K562 (cell line): ENCODE results near the gene PLPP7. TPM values are rescaled to one million over a fixed set of nuclear protein-coding genes. Genes with fewer than 3 reads are reported as not detected.

Experiments used
- ATAC-seq: fragments of 200-7000 bp; cut with Tn5 transposase; 3 replicates; pipeline ENCODE4 v1.9.1; 2020; ENCODE audit warnings: moderate library complexity
- BruUV-seq: library from RNA; stranded (reverse); fragments of 400-500 nt; replicated peaks from 2 replicates; lab custom pipeline; 2021; lab: Mats Ljungman, UMichigan
- CTCF ChIA-PET: fragments of 300-600 bp; formaldehyde crosslinking; extraction: SDS; loops from one replicate; lab custom pipeline; 2021; ENCODE audit warnings: low intra/inter-chr PET ratio; lab: Yijun Ruan, JAX
- POLR2A ChIA-PET: fragments of 300-600, 350-650 bp; sonication (Branson Sonifier 250); formaldehyde crosslinking; extraction: SDS; loops from one replicate; lab custom pipeline; 2021; ENCODE audit warnings: antibody characterized with exemption, inconsistent platforms; lab: Yijun Ruan, JAX
- DNase-seq, 4 experiments: peaks; one replicate each; pipeline versions ENCODE4 v3.0.0 to v3.0.0-alpha.2; 2011 to 2018; ENCODE audit warnings: low spot score in 3 of 4, mixed read lengths in 3 of 4; ENCODE audit errors: extremely low read depth in 1 of 4
- FAIRE-seq: peaks from 2 replicates; lab custom pipeline; 2011; peaks lifted over from hg19 to GRCh38; lab: Jason Lieb, UNC
- H2AFZ ChIP-seq: 2 replicates; pipeline ENCODE4 v1.6.0; 2011; ENCODE audit warnings: low read depth, low read length, control low read depth, inconsistent platforms
- H3K27ac ChIP-seq: fragments of 200-600 bp; 3 replicates; pipeline ENCODE4 v1.8.0; 2011; ENCODE audit warnings: low read depth, mild to moderate bottlenecking, control low read depth, inconsistent platforms, low read length, moderate library complexity, mixed read lengths; ENCODE audit errors: extremely low read depth
- H3K27me3 ChIP-seq, 2 experiments: fragments of 300-600 bp in 1 of 2; 2 replicates in 1 of 2; 3 replicates in 1 of 2; pipeline versions ENCODE4 v1.6.0 to v1.8.0; 2011; ENCODE audit warnings: inconsistent platforms in 2 of 2, low read length in 2 of 2, mild to moderate bottlenecking in 1 of 2, mixed read lengths in 1 of 2, moderate library complexity in 1 of 2; ENCODE audit not compliant: control insufficient read depth in 2 of 2, insufficient read depth in 2 of 2
- H3K36me3 ChIP-seq: fragments of 300-600 bp; 3 replicates; pipeline ENCODE4 v1.8.0; 2011; ENCODE audit warnings: mild to moderate bottlenecking, low read length, inconsistent platforms; ENCODE audit not compliant: control insufficient read depth, insufficient read depth
- H3K4me1 ChIP-seq, 2 experiments: fragments of 200-600 bp in 1 of 2; replicated peaks in 1 of 2; 2 replicates in 1 of 2; 3 replicates in 1 of 2; pipeline versions ENCODE4 v1.5.1 to v1.8.0; 2011; ENCODE audit warnings: inconsistent platforms in 2 of 2, low read length in 2 of 2, mild to moderate bottlenecking in 1 of 2, mixed read lengths in 1 of 2, moderate library complexity in 1 of 2; ENCODE audit not compliant: control insufficient read depth in 2 of 2, insufficient read depth in 2 of 2
- H3K4me2 ChIP-seq: 2 replicates; pipeline ENCODE4 v1.6.1; 2011; ENCODE audit warnings: low read length, control low read depth, inconsistent platforms, mixed read lengths; ENCODE audit not compliant: insufficient read depth
- H3K4me3 ChIP-seq: fragments of 200-600 bp; sonication (generic), shearing (Covaris generic); 2 replicates; pipeline ENCODE4 v1.5.1; 2016; ENCODE audit warnings: control low read depth, inconsistent platforms
- H3K79me2 ChIP-seq: fragments of 200-600 bp; 3 replicates; pipeline ENCODE4 v1.8.0; 2011; ENCODE audit warnings: low read length, inconsistent platforms; ENCODE audit not compliant: control insufficient read depth, insufficient read depth
- H3K9ac ChIP-seq, 2 experiments: 2 replicates each; pipeline versions ENCODE4 v1.6.0 to v1.6.1; 2011; ENCODE audit warnings: low read depth in 2 of 2, low read length in 2 of 2, control low read depth in 1 of 2, inconsistent platforms in 1 of 2, mild to moderate bottlenecking in 1 of 2, mixed read lengths in 1 of 2; ENCODE audit not compliant: insufficient read depth in 1 of 2
- H3K9me1 ChIP-seq: one replicate; pipeline ENCODE4 v1.6.0; 2011; ENCODE audit warnings: inconsistent platforms, mild to moderate bottlenecking, low read length, moderate library complexity; ENCODE audit not compliant: control insufficient read depth, insufficient read depth
- H3K9me3 ChIP-seq: replicated peaks from 2 replicates; pipeline ENCODE4 v1.5.1; 2011; ENCODE audit warnings: low read depth, low read length, inconsistent platforms; ENCODE audit not compliant: control insufficient read depth, insufficient read depth
- H4K20me1 ChIP-seq: replicated peaks from 2 replicates; pipeline ENCODE4 v1.6.1; 2011; ENCODE audit warnings: low read length, inconsistent platforms, mixed read lengths; ENCODE audit not compliant: control insufficient read depth, insufficient read depth
- EWSR1 ChIP-seq: fragments of 450-650 bp; IDR thresholded peaks from 2 replicates; pipeline ENCODE4 v1.6.1; 2018; ENCODE audit warnings: borderline replicate concordance, mild to moderate bottlenecking, low read depth, moderate library complexity; ENCODE audit not compliant: partially characterized antibody
- RBM14 ChIP-seq: fragments of 200-400 bp; formaldehyde crosslinking; IDR thresholded peaks from 2 replicates; pipeline ENCODE4 v1.6.1; 2018; ENCODE audit warnings: low read depth, mild to moderate bottlenecking, low read length, moderate library complexity, borderline replicate concordance; ENCODE audit not compliant: insufficient read depth
- ZBED1 ChIP-seq: IDR thresholded peaks from 2 replicates; pipeline ENCODE4 v1.6.1; 2014
- ZNF316 ChIP-seq: fragments of 450-650 bp; IDR thresholded peaks from 2 replicates; pipeline ENCODE4 v1.6.1; 2016
- WGBS: fragments of 100-300 bp; shearing (Covaris generic); methylation state at CpG from one replicate; pipeline ENCODE4 v1.1.6; 2016; ENCODE audit warnings: low coverage, mixed read lengths; ENCODE audit not compliant: insufficient coverage; ENCODE audit errors: missing lambda C conversion rate; 5-methylcytosine and 5-hydroxymethylcytosine counted together
- in situ Hi-C: fragments of 300-500 bp; cut with MboI; formaldehyde crosslinking; loops from 4 replicates; pipeline ENCODE4 v1.15.0; 2018; ENCODE audit warnings: inconsistent platforms, mixed read lengths
- intact Hi-C: fragments of 100-400 bp; cut with micrococcal nuclease; formaldehyde crosslinking; loops from 2 replicates; pipeline ENCODE4 v1.14.2; 2022
- polyA plus RNA-seq, 8 experiments: library from polyadenylated mRNA; depleted of rRNA in 4 of 8; stranded (reverse) in 5 of 8; unstranded in 3 of 8; fragments of >200 nt; fragmentation: Nextera tagmentation in 2 of 8; fragmentation: Illumina TruSeq in 1 of 8; extraction: Ambion mirVana in 2 of 8; extraction: Trizol in 1 of 8; gene quantifications; 2 replicates each; pipeline versions ENCODE4 v1.2.1 to v1.2.3, GENCODE V29; 2011 to 2014; ENCODE audit warnings: inconsistent platforms in 1 of 8, missing spikeins in 1 of 8
- total RNA-seq, 7 experiments: library from RNA; depleted of rRNA in 6 of 7; stranded (reverse); fragments of >200 nt in 6 of 7; fragmentation: Illumina TruSeq in 2 of 7; extraction: Trizol in 2 of 7; gene quantifications; 2 replicates each; pipeline versions ENCODE4 v1.2.1 to v1.2.3, GENCODE V29; 2011 to 2021; ENCODE audit warnings: low replicate concordance in 1 of 7
- TF ChIP-seq, protein P1 (sequence below): fragments of 450-650 bp; IDR thresholded peaks from 2 replicates; pipeline ENCODE4 v1.6.1; 2016

PLPP7 gene
- total and polyA plus RNA-seq, 9 of the 15 experiments (the other 6 are each of a cell fraction or from before 2014, with no cell fraction given) = 0.09 to 0.93 (median 0.18) TPM; not detected in 4

DNA sequence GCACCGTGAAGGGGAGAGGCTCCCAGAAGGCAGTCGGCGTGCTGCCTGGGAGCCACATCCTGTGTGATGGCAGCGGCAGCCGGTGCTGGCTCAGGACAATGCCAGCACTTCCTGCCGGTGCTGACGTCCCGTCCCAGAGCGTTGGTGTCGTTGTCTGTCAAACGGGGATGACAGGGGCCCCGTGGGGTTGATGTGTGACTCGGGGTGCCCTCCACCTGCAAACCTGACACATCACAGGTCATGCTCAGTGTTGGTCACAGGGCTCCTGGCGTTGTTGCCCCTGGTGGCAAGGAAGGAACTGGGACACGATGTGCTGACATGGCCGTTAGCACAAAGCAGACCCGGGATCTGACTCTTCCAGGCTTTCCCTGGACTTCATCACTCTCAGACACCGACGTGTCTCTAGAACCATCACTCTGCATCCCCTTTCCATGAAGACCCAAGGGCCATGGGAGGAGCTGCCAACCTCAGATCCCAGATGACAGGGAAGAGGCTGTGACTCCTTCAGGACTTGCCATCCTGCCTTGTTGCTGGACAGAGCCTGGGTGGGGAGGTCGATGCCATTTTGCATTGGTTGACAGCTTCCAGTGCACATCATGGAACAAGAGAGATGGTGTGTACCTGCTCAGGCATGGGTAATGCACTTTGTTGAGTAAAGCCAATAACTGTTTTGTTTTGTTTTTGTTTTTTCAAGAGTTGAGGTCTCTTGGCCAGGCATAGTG lies 21.5 kb downstream of the PLPP7 start:
- H3K9me1 ChIP-seq = no peaks in the 10 kb centered on the region
- no peaks in the 10 kb centered on the region for H3K27me3 ChIP-seq
- in situ Hi-C loops = loop anchor here (25.0 kb wide), 1 partner anchor 599 kb away; no protein-coding TSS in a partner anchor
- H3K4me2 ChIP-seq = no peak overlapping the region; the same call in 1 of the 2 replicates
- no peaks in the 10 kb centered on the region for H3K36me3 ChIP-seq
- DNase-seq (no peak), FAIRE-seq (no peak), ATAC-seq (no peak)
- ChIA-PET POLR2A (interaction anchor here (0.9 to 1.0 kb wide), 2 partner anchors 14 to 15 kb away, joined by 3 read pairs; no protein-coding TSS in a partner anchor), CTCF (no interaction called here)
- BruUV-seq = no TSS peak
- no peak overlapping the region; the same call in 1 of the 2 replicates for H2AFZ ChIP-seq
- 25% methylated on average over 18 of the region's 20 CpGs for WGBS
- peak overlapping the region in 1 of 2 experiments; percentile 64; a peak in 2 of 4 replicates for H3K9ac ChIP-seq
- intact Hi-C loops = no loop called here
- H3K27ac ChIP-seq = no peak overlapping the region
- H4K20me1 ChIP-seq = no peaks in the 10 kb centered on the region
- no peak for TF ChIP-seq ZBED1
- 0 out of 2 replicates have a peak, but pooled peaks have one; percentile 27 for TF ChIP-seq ZNF316
- TF ChIP-seq, all 486 proteins: peak for 1
- Histone ChIP-seq H3K4me1 (peaks cover 10 to 61% of the 10 kb centered on the region in 2 experiments; a peak in 4 of 5 replicates), H3K9me3 (no peaks in the 10 kb centered on the region), H3K4me3 (no peak overlapping the region), H3K79me2 (no peaks in the 10 kb centered on the region)

DNA sequence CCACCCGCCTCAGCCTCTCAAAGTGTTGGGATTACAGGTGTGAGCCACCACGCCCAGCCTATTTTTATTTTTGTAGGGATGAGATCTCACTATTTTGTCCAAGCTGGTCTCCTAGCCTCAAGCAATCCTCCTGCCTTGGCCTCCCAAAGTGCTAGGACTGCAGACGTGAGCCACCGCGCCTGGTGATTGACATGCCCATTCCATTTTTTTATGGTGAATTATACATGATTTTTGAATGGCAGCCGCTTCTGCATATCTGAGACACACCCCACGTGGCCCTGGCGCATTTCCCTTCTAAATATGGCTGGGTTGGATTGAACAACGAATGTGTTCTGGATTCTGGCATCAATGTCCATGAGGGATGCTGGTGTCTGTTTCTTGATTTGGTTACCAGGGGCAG lies 22.7 kb downstream of the PLPP7 start:
- TF ChIP-seq, protein P1, sequence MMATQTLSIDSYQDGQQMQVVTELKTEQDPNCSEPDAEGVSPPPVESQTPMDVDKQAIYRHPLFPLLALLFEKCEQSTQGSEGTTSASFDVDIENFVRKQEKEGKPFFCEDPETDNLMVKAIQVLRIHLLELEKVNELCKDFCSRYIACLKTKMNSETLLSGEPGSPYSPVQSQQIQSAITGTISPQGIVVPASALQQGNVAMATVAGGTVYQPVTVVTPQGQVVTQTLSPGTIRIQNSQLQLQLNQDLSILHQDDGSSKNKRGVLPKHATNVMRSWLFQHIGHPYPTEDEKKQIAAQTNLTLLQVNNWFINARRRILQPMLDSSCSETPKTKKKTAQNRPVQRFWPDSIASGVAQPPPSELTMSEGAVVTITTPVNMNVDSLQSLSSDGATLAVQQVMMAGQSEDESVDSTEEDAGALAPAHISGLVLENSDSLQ = peak; percentile 29; the same call in 1 of the 2 replicates
- TF ChIP-seq EWSR1 (no peak), RBM14 (no peak)
- no peak for ATAC-seq
- no peak for DNase-seq
- Histone ChIP-seq H2AFZ (no peak overlapping the region), H3K36me3 (no peaks in the 10 kb centered on the region), H3K4me1 (peaks cover 10 to 67% of the 10 kb centered on the region in 2 experiments; a peak in 4 of 5 replicates), H3K27ac (no peak overlapping the region; the same call in 2 of the 3 replicates), H3K9me1 (no peaks in the 10 kb centered on the region), H3K4me2 (no peak overlapping the region; the same call in 1 of the 2 replicates), H3K9me3 (no peaks in the 10 kb centered on the region), H3K9ac (peak overlapping the region in 1 of 2 experiments; percentile 24; a peak in 1 of 4 replicates), H3K4me3 (no peak overlapping the region), H3K79me2 (no peaks in the 10 kb centered on the region), H3K27me3 (no peaks in the 10 kb centered on the region), H4K20me1 (no peaks in the 10 kb centered on the region)
- 76% methylated on average over 9 of the region's 9 CpGs for WGBS
- BruUV-seq = no TSS peak
- intact Hi-C loops (no loop called here), in situ Hi-C loops (loop anchor here (25.0 kb wide), 1 partner anchor 600 kb away; no protein-coding TSS in a partner anchor)
- ChIA-PET CTCF (no interaction called here), POLR2A (interaction anchor here (0.7 to 0.9 kb wide), 2 partner anchors 13 to 324 kb away, joined by 3 read pairs; no protein-coding TSS in a partner anchor)
- no peak for FAIRE-seq
